OCI-M2 (cell line): ENCODE results near the gene DACT2.
"Not testable (repeated sequence)": the region's sequence is repeated elsewhere in the genome, so short reads cannot be mapped to it uniquely, and the experiment has no call there.

Experiments used
- DNase-seq: peaks from one replicate; lab custom pipeline; 2025; ENCODE audit not compliant: unreplicated experiment; lab: John Stamatoyannopoulos, UW

Gene DACT2

GRCh38 chr6:168283686-168284025, 35.9 kb downstream of the DACT2 start:
- DNase-seq, result no peak

DNA sequence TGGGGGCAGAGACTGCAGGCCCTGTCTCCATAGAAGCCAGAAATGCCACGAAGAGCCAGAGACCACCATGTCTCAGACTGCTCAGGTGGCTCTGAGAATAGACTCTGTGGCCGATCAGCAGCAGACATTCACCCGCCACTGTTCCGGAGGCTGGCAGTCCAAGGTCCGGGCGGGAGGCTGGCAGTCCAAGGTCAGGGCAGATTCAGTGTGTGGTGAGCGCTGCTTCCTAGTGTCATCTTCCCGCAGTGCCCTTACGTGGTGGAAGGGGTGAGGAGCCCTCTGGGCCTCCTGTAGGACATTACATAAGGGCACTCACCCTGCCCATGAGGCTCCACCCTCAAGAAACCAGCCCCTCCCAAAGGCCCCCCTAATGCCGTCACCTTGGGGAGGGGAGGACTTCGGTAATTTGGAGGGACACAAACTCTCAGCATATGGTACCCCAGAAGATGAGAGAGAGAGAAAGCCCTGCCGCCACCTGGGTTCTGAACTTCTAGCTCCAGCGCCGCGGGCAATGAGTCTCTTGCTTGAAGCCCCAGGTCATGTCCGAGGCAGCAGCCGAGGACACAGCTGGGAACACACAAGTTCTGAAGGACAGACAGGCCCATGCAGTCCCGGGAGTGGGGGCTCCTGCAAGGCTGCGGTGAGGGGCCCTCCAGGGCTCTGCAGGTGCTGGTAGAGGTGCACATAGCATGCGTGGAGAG, 36.4 kb downstream of the DACT2 start:
- DNase-seq, result no peak

DNA sequence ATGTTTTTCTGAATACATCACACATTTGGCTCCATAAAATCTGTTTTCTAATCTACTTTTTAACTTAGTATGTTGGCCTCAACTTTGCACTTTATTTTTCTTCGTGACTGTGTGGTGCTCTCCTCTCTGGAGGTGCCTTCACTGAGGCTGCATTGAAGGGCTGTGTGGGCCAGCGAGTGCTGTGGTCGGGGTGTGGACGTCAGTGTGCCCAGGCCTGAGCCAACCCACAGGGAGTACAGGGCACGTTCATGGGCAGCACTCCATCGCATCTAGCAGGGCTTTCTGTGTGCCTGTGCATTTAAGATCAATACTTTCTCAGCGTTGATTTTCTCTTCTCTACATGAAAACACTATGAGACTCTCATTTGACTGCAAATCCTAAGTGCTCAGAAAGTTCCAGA, 37.8 kb downstream of the DACT2 start:
- DNase-seq, result no peak

DNA sequence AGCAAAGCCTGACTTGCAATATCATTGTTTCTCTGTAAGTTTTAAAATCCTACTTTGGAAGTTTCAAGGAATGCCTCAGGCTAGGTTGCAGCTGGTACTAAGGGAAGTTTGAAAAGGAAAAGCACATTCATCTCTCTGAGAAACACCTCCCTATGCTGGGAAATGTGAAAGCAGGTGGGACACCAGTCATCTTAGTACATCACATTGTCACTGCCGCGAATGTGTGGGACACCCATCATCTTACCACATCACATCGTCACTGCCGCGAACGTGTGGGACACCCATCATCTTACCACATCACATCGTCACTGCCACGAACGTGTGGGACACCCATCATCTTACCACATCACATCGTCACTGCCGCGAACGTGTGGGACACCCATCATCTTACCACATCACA, 38.3 kb downstream of the DACT2 start:
- not testable (repeated sequence) for DNase-seq

- no peak for DNase-seq
Measured at GRCh38 chr6:168280899-168281245, 38.7 kb downstream of the DACT2 start.

GRCh38 chr6:168280020-168280898, 39.3 kb downstream of the DACT2 start:
- DNase-seq, result no peak

DNA sequence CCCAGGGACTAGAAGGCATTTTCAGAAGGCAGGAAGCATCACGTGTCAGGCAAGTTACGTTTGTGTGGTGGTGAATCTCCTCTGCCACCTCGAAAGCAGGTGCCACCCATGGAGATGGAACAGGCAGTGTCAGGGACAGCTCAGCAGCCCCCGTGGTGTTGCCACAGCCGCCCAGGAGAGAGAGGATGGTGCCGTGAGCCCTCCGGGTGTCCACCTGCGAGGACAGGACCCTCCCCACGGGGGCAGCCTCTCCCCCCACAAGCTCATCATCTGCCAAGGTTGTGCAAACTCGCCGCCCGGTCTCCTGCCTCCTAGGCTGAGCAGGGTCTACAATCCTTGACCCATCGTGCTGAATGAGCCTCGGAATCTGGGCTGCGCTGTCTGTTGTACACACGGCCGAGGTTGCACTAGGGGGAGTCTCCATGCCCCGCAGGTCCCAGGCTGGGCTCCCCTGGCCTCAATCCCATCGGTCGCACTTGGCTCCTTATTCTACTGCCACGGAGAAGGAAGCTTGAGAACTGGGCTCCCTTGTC, 40.1 kb downstream of the DACT2 start:
- DNase-seq, result no peak

DNA sequence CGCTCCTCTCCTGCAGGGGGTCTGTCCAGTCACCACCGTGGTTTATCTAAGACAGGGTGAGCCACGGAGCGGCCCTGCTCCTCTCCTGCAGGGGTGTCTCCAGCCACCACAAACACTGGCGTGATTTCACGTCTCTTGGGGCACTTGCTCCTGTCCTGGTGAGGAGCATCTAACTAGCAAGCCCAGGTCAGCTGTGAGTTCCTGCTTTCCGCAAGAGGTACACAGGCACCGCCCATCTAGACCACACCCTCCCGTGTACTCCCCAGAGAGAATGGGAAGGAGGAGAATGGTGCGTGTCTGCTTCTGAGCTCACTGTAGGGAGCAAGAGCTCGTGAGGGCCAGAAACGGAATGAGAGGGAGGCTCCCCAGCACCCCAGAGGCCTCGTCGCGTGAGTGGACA, 40.7 kb downstream of the DACT2 start:
- DNase-seq, result no peak

- DNase-seq, result no peak
Measured at GRCh38 chr6:168277274-168277669, 42.3 kb downstream of the DACT2 start.

DNA sequence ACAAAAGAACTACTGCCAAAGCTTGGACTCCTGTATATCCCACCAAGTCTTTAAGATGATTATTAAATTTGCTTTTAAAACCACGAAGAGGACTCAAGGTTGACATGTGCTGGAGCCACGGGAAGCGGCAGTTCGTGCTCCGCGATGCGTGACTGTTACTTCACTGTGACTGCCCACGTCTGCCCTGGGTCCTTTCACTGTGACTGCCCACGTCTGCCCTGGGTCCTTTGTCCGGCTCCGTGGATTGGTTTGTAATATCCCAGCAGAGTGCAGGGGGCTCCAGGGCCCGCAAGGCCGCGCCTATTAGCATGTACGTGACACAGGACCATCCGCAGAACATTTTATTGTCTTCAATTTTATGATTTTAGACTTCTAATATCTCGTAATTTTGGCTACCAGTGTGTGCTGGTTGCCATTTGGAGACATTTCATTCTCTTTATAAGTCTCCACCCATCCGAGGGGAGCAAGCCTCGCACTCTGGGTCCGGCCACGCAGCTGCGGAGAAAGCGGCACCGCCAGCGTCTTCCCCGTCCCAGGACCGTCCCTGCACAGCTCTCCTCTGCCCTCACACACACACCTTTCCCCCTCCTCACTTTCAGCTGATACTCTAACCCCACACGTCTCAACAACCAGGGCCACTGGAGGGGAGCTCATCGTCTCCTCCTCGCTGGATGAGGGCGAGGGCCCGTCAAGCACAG, 42.9 kb downstream of the DACT2 start:
- DNase-seq, result no peak

- no peak for DNase-seq
Measured at GRCh38 chr6:168275168-168275567, 44.4 kb downstream of the DACT2 start.

DNA sequence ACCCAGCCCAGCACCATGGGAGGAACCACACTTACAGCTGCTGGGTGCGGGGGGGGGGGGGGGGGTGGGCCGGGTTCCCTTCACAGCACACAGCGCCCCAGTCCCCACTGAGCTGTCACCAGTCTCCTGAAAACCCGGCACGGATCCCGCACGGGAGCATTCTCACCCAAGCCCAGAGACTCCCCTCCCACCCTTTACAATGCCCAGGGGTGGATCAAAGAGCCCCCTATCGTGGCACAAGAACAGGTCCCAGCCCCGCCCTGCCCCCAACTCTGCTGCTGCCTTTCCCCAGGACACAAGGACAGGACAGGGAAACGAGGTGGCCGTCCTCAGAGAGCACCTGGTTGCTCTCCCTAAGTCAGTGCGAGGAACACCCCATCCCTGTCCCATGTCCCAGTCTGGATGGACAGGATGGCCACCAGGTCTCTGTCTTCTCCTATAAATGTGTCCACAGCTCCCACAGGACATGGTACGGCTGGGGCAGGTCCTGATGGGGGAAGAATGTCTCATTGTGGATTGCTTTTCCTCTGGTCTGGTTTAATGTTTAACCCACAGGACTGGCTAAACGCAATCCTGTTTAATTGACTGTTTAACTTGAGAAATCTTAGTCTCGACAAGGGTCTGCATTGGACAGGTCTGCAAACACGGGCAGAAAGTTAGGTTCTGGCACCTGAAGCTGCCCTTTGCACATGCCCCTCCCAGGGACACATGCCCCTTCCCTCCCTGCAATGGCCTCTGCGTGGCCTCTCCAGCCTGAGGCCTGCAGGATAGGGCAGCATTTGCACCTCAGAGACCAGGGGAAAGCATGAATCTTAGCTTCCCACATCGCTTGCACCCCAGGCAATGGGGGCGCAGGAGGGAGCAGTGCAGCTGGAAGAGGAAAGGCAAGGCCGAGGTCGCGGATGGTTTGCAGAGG, 45.3 kb downstream of the DACT2 start:
- no peak for DNase-seq

- DNase-seq, result no peak
Measured at GRCh38 chr6:168273441-168274036, 46.0 kb downstream of the DACT2 start.

- no peak for DNase-seq
Measured at GRCh38 chr6:168272415-168273325, 46.9 kb downstream of the DACT2 start.

GRCh38 chr6:168270274-168271172, 49.1 kb downstream of the DACT2 start:
- no peak for DNase-seq

- no peak for DNase-seq
Measured at GRCh38 chr6:168269455-168270243, 49.9 kb downstream of the DACT2 start.

DNA sequence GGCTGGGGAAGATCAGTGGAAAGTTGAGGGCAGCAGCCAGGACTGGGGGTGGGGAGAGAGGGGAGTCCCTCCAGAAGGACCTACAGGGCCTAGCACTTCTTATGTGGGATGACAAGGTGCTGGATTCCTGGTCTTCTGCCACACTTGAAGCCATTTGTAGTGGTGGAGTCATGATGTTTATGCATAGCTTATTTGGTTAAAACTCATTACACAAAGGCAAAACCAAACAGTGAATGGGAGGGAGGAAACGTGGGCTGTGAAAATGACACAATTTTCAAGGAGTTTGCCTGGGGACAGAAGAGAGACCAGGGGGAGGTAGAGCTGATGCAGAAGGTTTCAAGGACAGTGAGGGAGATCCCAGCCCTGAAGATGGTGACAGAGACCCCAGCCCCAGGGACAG, 50.8 kb downstream of the DACT2 start:
- DNase-seq, result no peak
